SH-SY5Y (cell line): ENCODE data around the gene FNBP1L.

Experiments
- GATA2 ChIP-seq: IDR thresholded peaks from 2 replicates; pipeline ENCODE4 v1.6.1; 2011; ENCODE audit warnings: mild to moderate bottlenecking, low read depth, low read length
- GATA3 ChIP-seq: IDR thresholded peaks from 2 replicates; pipeline ENCODE4 v1.6.1; 2011; ENCODE audit warnings: low read depth, mild to moderate bottlenecking, low read length, moderate library complexity

- TF ChIP-seq GATA2, result no peak
- TF ChIP-seq GATA3, result no peak
These were observed 136.5 kb downstream of the FNBP1L start for GRCh38 chr1:93584261-93585003.
